OCI-LY3 (cell line): ENCODE measurements around the gene KHNYN.

ENCODE experiments used
- H2AFZ ChIP-seq: fragments of 200-600, 300-600 bp; shearing (Covaris generic); 2 replicates; pipeline ENCODE4 v1.6.0; 2014; ENCODE audit warnings: antibody characterized with exemption, low read depth, low read length
- H3K27ac ChIP-seq: fragments of 200-600, 300-600 bp; sonication (generic); 2 replicates; pipeline ENCODE4 v1.5.1; 2014; ENCODE audit warnings: mild to moderate bottlenecking, low read length, moderate library complexity, mixed read lengths
- H3K27me3 ChIP-seq: fragments of 200-600, 300-600 bp; sonication (generic); 2 replicates; pipeline ENCODE4 v1.6.1; 2014; ENCODE audit warnings: low read depth, low read length, mixed read lengths
- H3K36me3 ChIP-seq: fragments of 200-600, 300-600 bp; sonication (generic); replicated peaks from 2 replicates; pipeline ENCODE3; 2014; ENCODE audit warnings: low read depth, low read length, mixed read lengths
- H3K4me1 ChIP-seq: fragments of 300-600, 200-600 bp; sonication (generic); 2 replicates; pipeline ENCODE4 v1.6.1; 2014; ENCODE audit warnings: low read length, mixed read lengths
- H3K4me2 ChIP-seq: fragments of 200-600, 300-600 bp; sonication (generic); 2 replicates; pipeline ENCODE4 v1.6.1; 2014; ENCODE audit warnings: low read length, mixed read lengths
- H3K4me3 ChIP-seq: fragments of 300-600, 200-600 bp; sonication (generic); 2 replicates; pipeline ENCODE4 v1.5.1; 2014; ENCODE audit warnings: antibody characterized with exemption, mild to moderate bottlenecking, low read length, moderate library complexity
- H3K79me2 ChIP-seq: fragments of 300-600, 200-600 bp; shearing (Covaris generic); 2 replicates; pipeline ENCODE4 v1.6.1; 2014; ENCODE audit warnings: mild to moderate bottlenecking, low read length, mixed read lengths
- H3K9ac ChIP-seq: fragments of 300-600, 200-600 bp; shearing (Covaris generic); 2 replicates; pipeline ENCODE4 v1.6.0; 2014; ENCODE audit warnings: mild to moderate bottlenecking, low read length, moderate library complexity
- H3K9me3 ChIP-seq: fragments of 200-600, 300-600 bp; shearing (Covaris generic); 2 replicates; pipeline ENCODE4 v1.6.1; 2014; ENCODE audit warnings: low read length, mixed read lengths; ENCODE audit not compliant: insufficient read depth
- H4K20me1 ChIP-seq: fragments of 200-600, 300-600 bp; sonication (generic); 2 replicates; pipeline ENCODE4 v1.6.1; 2016; ENCODE audit warnings: low read length, mixed read lengths; ENCODE audit not compliant: insufficient read depth
- CTCF ChIP-seq: fragments of 200-600, 300-600 bp; sonication (generic); IDR thresholded peaks from 2 replicates; pipeline ENCODE4 v1.5.1; 2014; ENCODE audit warnings: antibody characterized with exemption, low read length, low read depth
- EZH2phosphoT487 ChIP-seq: fragments of 200-600 bp; shearing (Covaris generic); IDR thresholded peaks from 2 replicates; pipeline ENCODE4 v1.6.1; 2018; ENCODE audit warnings: antibody characterized with exemption, mixed run types, low read depth

The KHNYN gene

DNA sequence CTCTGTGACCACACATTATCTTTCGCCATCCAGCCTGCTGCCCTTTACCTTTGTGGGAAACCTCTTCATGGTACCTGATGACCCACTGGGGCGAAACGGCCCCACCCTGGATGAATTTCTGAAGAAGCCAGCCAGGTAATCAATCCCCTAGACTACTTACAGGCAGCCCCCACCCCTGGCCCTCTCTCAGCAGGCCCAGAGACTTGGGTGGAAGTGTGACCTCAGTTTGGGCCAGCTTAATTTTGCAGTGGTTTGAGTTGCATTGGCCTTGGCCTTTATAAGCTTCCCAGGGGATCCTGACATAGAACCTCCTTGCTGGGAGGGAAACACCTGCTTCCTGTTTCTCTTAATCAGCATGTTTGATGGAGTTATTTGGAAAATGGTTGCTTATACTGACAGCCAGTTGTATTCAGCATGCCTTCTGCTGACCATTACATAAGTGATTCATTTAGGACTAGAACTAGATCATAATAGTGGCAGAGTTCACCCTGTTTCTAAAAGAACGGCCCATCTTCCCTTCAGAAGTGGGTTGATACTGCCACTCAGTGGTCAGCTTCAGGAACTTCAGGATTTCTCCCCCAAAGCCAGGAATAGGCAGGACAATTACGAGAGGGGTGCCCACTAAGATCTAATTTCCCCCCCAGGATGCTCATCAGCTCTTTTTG, 6.7 kb downstream of the KHNYN start:
- Histone ChIP-seq H3K79me2 (peaks cover 12% of the 10 kb centered on the region), H3K27me3 (no peaks in the 10 kb centered on the region), H3K9me3 (no peaks in the 10 kb centered on the region), H4K20me1 (0 out of 2 replicates have a peak, but pooled peaks cover 1% of the 10 kb centered on the region), H3K9ac (no peak overlapping the region), H3K36me3 (peaks cover 72% of the 10 kb centered on the region), H3K27ac (no peak overlapping the region), H3K4me1 (peaks cover 7% of the 10 kb centered on the region), H3K4me3 (no peak overlapping the region), H3K4me2 (no peak overlapping the region), H2AFZ (no peak overlapping the region)
- TF ChIP-seq EZH2phosphoT487 (no peak), CTCF (peak; percentile 69)

DNA sequence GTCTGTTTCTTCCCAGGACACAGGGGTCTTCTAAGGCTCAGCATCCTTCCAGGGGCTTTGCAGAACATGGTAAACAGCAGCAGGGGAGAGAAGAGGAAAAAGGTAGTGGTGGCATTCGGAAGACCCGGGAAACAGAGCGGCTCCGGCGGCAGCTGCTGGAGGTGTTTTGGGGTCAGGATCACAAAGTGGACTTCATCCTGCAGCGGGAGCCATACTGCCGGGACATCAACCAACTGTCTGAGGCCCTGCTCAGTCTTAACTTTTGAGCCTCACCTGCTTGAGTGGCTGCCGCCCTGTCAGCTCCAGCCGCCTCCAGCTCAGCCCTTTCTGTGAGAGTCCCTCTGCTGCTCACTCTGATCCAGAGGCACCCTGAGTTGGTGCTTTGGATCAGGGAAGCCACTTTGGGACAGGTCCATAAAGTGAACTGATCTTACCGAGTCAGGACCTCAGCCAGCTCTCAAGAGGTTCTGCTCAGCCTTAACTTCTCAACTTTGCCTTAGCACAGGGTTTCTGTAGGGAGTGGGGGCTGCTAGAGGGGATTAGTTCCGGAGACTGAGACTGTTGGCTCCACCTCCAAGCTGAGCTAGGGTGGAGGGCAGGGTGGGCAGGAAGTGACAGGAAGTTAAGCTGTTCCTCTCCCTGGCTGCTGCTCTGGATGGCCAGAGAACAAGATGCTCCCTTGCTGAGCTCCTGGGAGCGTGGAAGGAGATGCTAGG, 7.4 kb downstream of the KHNYN start:
- Histone ChIP-seq H3K27ac (no peak overlapping the region), H3K4me2 (no peak overlapping the region), H3K9me3 (no peaks in the 10 kb centered on the region), H3K27me3 (no peaks in the 10 kb centered on the region), H2AFZ (no peak overlapping the region), H3K79me2 (peaks cover 17% of the 10 kb centered on the region), H3K36me3 (peaks cover 68% of the 10 kb centered on the region), H4K20me1 (no peaks in the 10 kb centered on the region), H3K9ac (no peak overlapping the region), H3K4me3 (no peak overlapping the region), H3K4me1 (peaks cover 8% of the 10 kb centered on the region; the same call in 1 of the 2 replicates)
- TF ChIP-seq CTCF, result no peak
- no peak for TF ChIP-seq EZH2phosphoT487

DNA sequence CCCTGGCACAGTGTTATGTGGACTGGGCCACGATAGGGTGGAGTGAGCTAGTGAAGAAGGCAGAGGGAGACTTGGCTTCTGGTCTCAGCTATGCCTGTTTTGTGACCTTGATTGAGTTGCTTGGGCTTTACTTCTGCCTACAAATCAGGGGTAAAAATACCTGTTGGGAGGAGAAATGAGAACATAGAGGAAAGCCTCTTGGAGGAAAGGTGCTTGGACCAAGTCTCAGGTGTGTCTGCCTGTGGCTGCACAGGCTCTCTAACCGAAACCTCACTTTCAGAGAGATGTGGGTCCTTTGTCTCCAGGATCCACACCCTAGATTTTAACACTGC, 7.9 kb downstream of the KHNYN start:
- no peak overlapping the region for H2AFZ ChIP-seq
- H3K4me1 ChIP-seq, result peaks cover 8% of the 10 kb centered on the region; the same call in 1 of the 2 replicates
- H3K79me2 ChIP-seq, result peaks cover 20% of the 10 kb centered on the region
- H3K27me3 ChIP-seq, result no peaks in the 10 kb centered on the region
- H3K9me3 ChIP-seq, result no peaks in the 10 kb centered on the region
- H3K9ac ChIP-seq, result no peak overlapping the region
- H3K4me2 ChIP-seq, result no peak overlapping the region
- H3K4me3 ChIP-seq, result no peak overlapping the region
- peaks cover 63% of the 10 kb centered on the region for H3K36me3 ChIP-seq
- H3K27ac ChIP-seq, result no peak overlapping the region
- TF ChIP-seq CTCF, result no peak
- no peaks in the 10 kb centered on the region for H4K20me1 ChIP-seq

- Histone ChIP-seq H2AFZ (no peak overlapping the region), H3K36me3 (peaks cover 56% of the 10 kb centered on the region), H3K4me3 (no peak overlapping the region), H3K9me3 (no peaks in the 10 kb centered on the region), H3K27me3 (no peaks in the 10 kb centered on the region), H3K4me1 (peaks cover 9% of the 10 kb centered on the region), H3K27ac (no peak overlapping the region), H3K79me2 (peaks cover 24% of the 10 kb centered on the region), H4K20me1 (no peaks in the 10 kb centered on the region), H3K9ac (no peak overlapping the region), H3K4me2 (no peak overlapping the region)
- TF ChIP-seq EZH2phosphoT487, result no peak
- no peak for TF ChIP-seq CTCF
These were observed 8.7 kb downstream of the KHNYN start for GRCh38 chr14:24438223-24439097.
